ENCODE results near the gene WDFY2.
"Not testable (repeated sequence)": the region's sequence is repeated elsewhere in the genome, so short reads cannot be mapped to it uniquely, and the experiment has no call there.

The WDFY2 gene

GRCh38 chr13:51635137-51635878 is 51.0 kb downstream of the WDFY2 start:
- no peak for DNase-seq

GRCh38 chr13:51636349-51636890 is 52.2 kb downstream of the WDFY2 start:
- DNase-seq = no peak

GRCh38 chr13:51637852-51638215 is 53.6 kb downstream of the WDFY2 start:
- no peak for DNase-seq

- no peak for DNase-seq
Measured at GRCh38 chr13:51638216-51638871, 54.1 kb downstream of the WDFY2 start.

- DNase-seq = no peak
Measured at GRCh38 chr13:51639171-51639570, 54.9 kb downstream of the WDFY2 start.

GRCh38 chr13:51640696-51641095 is 56.4 kb downstream of the WDFY2 start:
- not testable (repeated sequence) for DNase-seq

- no peak for DNase-seq
Measured at GRCh38 chr13:51643105-51643881, 59.0 kb downstream of the WDFY2 start.

- no peak for DNase-seq
Measured at GRCh38 chr13:51643882-51644281, 59.6 kb downstream of the WDFY2 start.

GRCh38 chr13:51644654-51645053 is 60.4 kb downstream of the WDFY2 start:
- no peak for DNase-seq

- no peak for DNase-seq
Measured at GRCh38 chr13:51645154-51645650, 60.9 kb downstream of the WDFY2 start.

- DNase-seq = no peak
Measured at GRCh38 chr13:51645761-51646670, 61.8 kb downstream of the WDFY2 start.

GRCh38 chr13:51647067-51647466 is 62.8 kb downstream of the WDFY2 start:
- no peak for DNase-seq

- not testable (repeated sequence) for DNase-seq
Measured at GRCh38 chr13:51652193-51652592, 67.9 kb downstream of the WDFY2 start.

- no peak for DNase-seq
Measured at GRCh38 chr13:51659276-51660127, 75.2 kb downstream of the WDFY2 start.

- DNase-seq = no peak
Measured at GRCh38 chr13:51660813-51661212, 76.6 kb downstream of the WDFY2 start.

GRCh38 chr13:51663973-51664957 is 80.0 kb downstream of the WDFY2 start:
- no peak for DNase-seq

- DNase-seq = no peak
Measured at GRCh38 chr13:51665456-51665855, 81.2 kb downstream of the WDFY2 start.

- no peak for DNase-seq
Measured at GRCh38 chr13:51666374-51666773, 82.1 kb downstream of the WDFY2 start.

GRCh38 chr13:51666839-51667238 is 82.6 kb downstream of the WDFY2 start:
- no peak for DNase-seq
